Measurements from ENCODE around the gene DDX55. TPM values are rescaled to one million over a fixed set of nuclear protein-coding genes. Genes with fewer than 3 reads are reported as not detected.

DDX55 gene
- total and polyA plus RNA-seq, 2 of the 13 experiments (the other 11 are each of a cell fraction or from before 2014, with no cell fraction given), result 22.2 to 37.0 TPM

DNA sequence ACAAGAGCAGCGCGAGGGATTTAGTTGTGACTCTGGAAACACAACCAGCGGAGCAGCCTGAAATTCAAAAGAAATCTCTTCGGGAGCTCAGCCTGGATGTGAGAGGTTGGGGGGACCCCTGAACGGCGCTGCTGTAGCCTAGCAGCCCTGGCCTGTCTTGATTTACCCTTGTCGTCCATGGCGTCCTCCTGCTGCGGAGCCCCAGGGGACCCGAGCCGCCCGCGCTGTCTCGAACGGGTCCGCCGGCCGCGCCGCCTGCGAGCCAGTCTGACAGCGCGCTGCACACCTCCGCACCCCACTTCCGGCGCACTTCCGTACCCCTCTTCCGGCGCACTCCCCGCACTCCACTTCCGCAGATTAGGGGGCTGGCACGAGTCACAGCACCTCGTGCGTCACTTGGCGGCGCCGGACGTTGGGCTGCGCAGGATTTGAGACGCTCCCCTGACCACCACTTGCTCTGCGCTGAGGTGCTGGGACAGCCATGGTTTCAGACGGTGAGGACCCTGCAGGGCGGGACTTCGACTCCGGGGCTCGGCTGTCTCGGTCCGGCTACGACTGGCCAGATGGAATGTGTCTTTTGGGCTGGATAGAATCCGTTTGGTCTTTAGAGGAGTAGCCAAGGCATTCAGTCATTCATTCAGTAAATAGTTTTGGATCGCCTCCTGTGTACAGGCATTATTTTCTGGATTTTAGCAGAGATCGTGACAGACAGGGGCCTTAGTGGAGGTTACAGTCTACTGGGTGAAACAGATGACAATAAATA, 31.7 kb downstream of the DDX55 start, which contains the start of the genes EIF2B1 and GTF2H3 (continued):
- TF ChIP-seq, protein P1, sequence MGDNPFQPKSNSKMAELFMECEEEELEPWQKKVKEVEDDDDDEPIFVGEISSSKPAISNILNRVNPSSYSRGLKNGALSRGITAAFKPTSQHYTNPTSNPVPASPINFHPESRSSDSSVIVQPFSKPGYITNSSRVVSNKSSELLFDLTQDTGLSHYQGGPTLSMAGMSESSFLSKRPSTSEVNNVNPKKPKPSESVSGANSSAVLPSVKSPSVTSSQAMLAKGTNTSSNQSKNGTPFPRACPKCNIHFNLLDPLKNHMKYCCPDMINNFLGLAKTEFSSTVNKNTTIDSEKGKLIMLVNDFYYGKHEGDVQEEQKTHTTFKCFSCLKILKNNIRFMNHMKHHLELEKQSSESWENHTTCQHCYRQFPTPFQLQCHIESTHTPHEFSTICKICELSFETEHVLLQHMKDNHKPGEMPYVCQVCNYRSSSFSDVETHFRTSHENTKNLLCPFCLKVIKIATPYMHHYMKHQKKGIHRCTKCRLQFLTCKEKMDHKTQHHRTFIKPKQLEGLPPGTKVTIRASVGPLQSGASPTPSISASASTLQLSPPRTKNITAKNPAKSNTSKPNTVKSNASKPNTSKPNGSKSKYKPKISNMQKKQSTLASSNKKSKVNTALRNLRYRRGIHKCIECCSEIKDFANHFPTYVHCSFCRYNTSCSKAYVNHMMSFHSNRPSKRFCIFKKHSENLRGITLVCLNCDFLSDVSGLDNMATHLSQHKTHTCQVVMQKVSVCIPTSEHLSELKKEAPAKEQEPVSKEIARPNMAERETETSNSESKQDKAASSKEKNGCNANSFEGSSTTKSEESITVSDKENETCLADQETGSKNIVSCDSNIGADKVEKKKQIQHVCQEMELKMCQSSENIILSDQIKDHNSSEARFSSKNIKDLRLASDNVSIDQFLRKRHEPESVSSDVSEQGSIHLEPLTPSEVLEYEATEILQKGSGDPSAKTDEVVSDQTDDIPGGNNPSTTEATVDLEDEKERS (CRISPR knock-in tag; IDR thresholded peaks at IDR 0.05), result no peak
- TF ChIP-seq STAG1 (CRISPR knock-in tag; IDR thresholded peaks at IDR 0.05) (peak; percentile 35), ZNF501 (CRISPR knock-in tag; IDR thresholded peaks at IDR 0.05) (peak; percentile 86), ZNF343 (CRISPR knock-in tag; IDR thresholded peaks at IDR 0.05) (peak; percentile 60; the same call in 1 of the 2 replicates), ZSCAN30 (CRISPR knock-in tag; IDR thresholded peaks at IDR 0.05) (no peak), ZNF468 (CRISPR knock-in tag; IDR thresholded peaks at IDR 0.05) (peak; percentile 84; the same call in 1 of the 2 replicates), REPIN1 (CRISPR knock-in tag; IDR thresholded peaks at IDR 0.05; ENCODE audit: borderline replicate concordance, low read depth) (peak; percentile 97), YEATS4 (CRISPR knock-in tag; IDR thresholded peaks at IDR 0.05; ENCODE audit: borderline replicate concordance) (peak; percentile 97), SRSF9 (IDR thresholded peaks at IDR 0.05; ENCODE audit: borderline replicate concordance, insufficient read depth, low read depth, low read length, poor library complexity, severe bottlenecking) (no peak), IKZF1 (IDR thresholded peaks at IDR 0.05) (no peak), ZNF256 (CRISPR knock-in tag; conservative IDR thresholded peaks at IDR 0.05) (peak; percentile 73; the same call in 1 of the 2 replicates), CCAR2 (optimal IDR thresholded peaks at IDR 0.05; ENCODE audit: low read depth, low read length) (no peak), MXI1 (IDR thresholded peaks at IDR 0.05; ENCODE audit: borderline replicate concordance, low read depth, low read length) (peak; percentile 99)
- TF ChIP-seq, protein P2, sequence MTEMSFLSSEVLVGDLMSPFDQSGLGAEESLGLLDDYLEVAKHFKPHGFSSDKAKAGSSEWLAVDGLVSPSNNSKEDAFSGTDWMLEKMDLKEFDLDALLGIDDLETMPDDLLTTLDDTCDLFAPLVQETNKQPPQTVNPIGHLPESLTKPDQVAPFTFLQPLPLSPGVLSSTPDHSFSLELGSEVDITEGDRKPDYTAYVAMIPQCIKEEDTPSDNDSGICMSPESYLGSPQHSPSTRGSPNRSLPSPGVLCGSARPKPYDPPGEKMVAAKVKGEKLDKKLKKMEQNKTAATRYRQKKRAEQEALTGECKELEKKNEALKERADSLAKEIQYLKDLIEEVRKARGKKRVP (CRISPR knock-in tag; IDR thresholded peaks at IDR 0.05), result peak in 1 of 2 experiments; percentile 71; a peak in 2 of 4 replicates
- TF ChIP-seq, protein P3, sequence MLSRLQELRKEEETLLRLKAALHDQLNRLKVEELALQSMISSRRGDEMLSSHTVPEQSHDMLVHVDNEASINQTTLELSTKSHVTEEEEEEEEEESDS (CRISPR knock-in tag; IDR thresholded peaks at IDR 0.05; ENCODE audit: borderline replicate concordance), result peak; percentile 53; the same call in 1 of the 2 replicates
- TF ChIP-seq, protein P4, sequence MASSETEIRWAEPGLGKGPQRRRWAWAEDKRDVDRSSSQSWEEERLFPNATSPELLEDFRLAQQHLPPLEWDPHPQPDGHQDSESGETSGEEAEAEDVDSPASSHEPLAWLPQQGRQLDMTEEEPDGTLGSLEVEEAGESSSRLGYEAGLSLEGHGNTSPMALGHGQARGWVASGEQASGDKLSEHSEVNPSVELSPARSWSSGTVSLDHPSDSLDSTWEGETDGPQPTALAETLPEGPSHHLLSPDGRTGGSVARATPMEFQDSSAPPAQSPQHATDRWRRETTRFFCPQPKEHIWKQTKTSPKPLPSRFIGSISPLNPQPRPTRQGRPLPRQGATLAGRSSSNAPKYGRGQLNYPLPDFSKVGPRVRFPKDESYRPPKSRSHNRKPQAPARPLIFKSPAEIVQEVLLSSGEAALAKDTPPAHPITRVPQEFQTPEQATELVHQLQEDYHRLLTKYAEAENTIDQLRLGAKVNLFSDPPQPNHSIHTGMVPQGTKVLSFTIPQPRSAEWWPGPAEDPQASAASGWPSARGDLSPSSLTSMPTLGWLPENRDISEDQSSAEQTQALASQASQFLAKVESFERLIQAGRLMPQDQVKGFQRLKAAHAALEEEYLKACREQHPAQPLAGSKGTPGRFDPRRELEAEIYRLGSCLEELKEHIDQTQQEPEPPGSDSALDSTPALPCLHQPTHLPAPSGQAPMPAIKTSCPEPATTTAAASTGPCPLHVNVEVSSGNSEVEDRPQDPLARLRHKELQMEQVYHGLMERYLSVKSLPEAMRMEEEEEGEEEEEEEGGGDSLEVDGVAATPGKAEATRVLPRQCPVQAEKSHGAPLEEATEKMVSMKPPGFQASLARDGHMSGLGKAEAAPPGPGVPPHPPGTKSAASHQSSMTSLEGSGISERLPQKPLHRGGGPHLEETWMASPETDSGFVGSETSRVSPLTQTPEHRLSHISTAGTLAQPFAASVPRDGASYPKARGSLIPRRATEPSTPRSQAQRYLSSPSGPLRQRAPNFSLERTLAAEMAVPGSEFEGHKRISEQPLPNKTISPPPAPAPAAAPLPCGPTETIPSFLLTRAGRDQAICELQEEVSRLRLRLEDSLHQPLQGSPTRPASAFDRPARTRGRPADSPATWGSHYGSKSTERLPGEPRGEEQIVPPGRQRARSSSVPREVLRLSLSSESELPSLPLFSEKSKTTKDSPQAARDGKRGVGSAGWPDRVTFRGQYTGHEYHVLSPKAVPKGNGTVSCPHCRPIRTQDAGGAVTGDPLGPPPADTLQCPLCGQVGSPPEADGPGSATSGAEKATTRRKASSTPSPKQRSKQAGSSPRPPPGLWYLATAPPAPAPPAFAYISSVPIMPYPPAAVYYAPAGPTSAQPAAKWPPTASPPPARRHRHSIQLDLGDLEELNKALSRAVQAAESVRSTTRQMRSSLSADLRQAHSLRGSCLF (CRISPR knock-in tag; IDR thresholded peaks at IDR 0.05; ENCODE audit: borderline replicate concordance), result no peak
- TF ChIP-seq, protein P5, sequence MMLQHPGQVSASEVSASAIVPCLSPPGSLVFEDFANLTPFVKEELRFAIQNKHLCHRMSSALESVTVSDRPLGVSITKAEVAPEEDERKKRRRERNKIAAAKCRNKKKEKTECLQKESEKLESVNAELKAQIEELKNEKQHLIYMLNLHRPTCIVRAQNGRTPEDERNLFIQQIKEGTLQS (CRISPR knock-in tag; IDR thresholded peaks at IDR 0.05), result peak; percentile 41; the same call in 1 of the 2 replicates

Measured in HepG2 (cell line).